ENCODE data around the gene FAAP100. TPM values are rescaled to one million over a fixed set of nuclear protein-coding genes. Genes with fewer than 3 reads are reported as not detected.
"Not testable (repeated sequence)": the region's sequence is repeated elsewhere in the genome, so short reads cannot be mapped to it uniquely, and the experiment has no call there.

FAAP100 gene
- total and polyA plus RNA-seq, 5 donors = 12.0 to 15.3 (median 13.0) TPM

- H3K4me3 ChIP-seq (ENCODE audit: low read length); DNase-seq; H3K9me3 ChIP-seq (ENCODE audit: control insufficient read depth, low read length); H3K4me1 ChIP-seq (ENCODE audit: control insufficient read depth, insufficient read depth, low read length); H3K27me3 ChIP-seq (ENCODE audit: control insufficient read depth, insufficient read depth); ATAC-seq; H3K27ac ChIP-seq (ENCODE audit: low read length); intact Hi-C loops (cut with DNase I): not testable (repeated sequence)
- WGBS = 97% methylated on average over 3 of the region's 3 CpGs
Measured at GRCh38 chr17:81531998-81532404, 20.2 kb downstream of the FAAP100 start.

GRCh38 chr17:81531013-81531412, 21.1 kb downstream of the FAAP100 start:
- H3K9me3 ChIP-seq (ENCODE audit: control insufficient read depth, low read length); DNase-seq; H3K4me3 ChIP-seq (ENCODE audit: low read length); ATAC-seq; H3K4me1 ChIP-seq (ENCODE audit: control insufficient read depth, insufficient read depth, low read length); intact Hi-C loops (cut with DNase I); H3K27me3 ChIP-seq (ENCODE audit: control insufficient read depth, insufficient read depth); H3K27ac ChIP-seq (ENCODE audit: low read length): not testable (repeated sequence)
- WGBS = 88% methylated on average over 6 of the region's 6 CpGs

- DNase-seq = peak in 2 of 3 donors; percentile 24 to 45
- ATAC-seq = no peak
- no peaks in the 10 kb centered on the region for H3K27me3 ChIP-seq (ENCODE audit: control insufficient read depth, insufficient read depth)
- intact Hi-C loops (cut with DNase I) = no loop called here
- no peaks in the 10 kb centered on the region for H3K4me1 ChIP-seq (ENCODE audit: control insufficient read depth, insufficient read depth, low read length)
- no peak overlapping the region for H3K4me3 ChIP-seq (ENCODE audit: low read length)
- no peak overlapping the region for H3K27ac ChIP-seq (ENCODE audit: low read length)
- 87% methylated on average over 6 of the region's 6 CpGs for WGBS
- H3K9me3 ChIP-seq (ENCODE audit: control insufficient read depth, low read length) = no peaks in the 10 kb centered on the region
Measured at GRCh38 chr17:81529437-81529803, 22.7 kb downstream of the FAAP100 start.

- intact Hi-C loops (cut with DNase I) = no loop called here
- Histone ChIP-seq H3K4me3 (ENCODE audit: low read length) (no peak overlapping the region), H3K4me1 (ENCODE audit: control insufficient read depth, insufficient read depth, low read length) (no peaks in the 10 kb centered on the region), H3K27me3 (ENCODE audit: control insufficient read depth, insufficient read depth) (no peaks in the 10 kb centered on the region), H3K9me3 (ENCODE audit: control insufficient read depth, low read length) (no peaks in the 10 kb centered on the region), H3K27ac (ENCODE audit: low read length) (no peak overlapping the region)
- no peak for ATAC-seq
- 90% methylated on average over 62 of the region's 62 CpGs for WGBS
- DNase-seq = peak in 2 of 3 donors; percentile 54
Measured at GRCh38 chr17:81528651-81529436, 23.3 kb downstream of the FAAP100 start.

GRCh38 chr17:81528384-81528650, 23.8 kb downstream of the FAAP100 start:
- 54% methylated on average over 20 of the region's 20 CpGs for WGBS
- intact Hi-C loops (cut with DNase I) = no loop called here
- peak in 2 of 3 donors; percentile 43 to 57 for DNase-seq
- Histone ChIP-seq H3K4me1 (ENCODE audit: control insufficient read depth, insufficient read depth, low read length) (no peaks in the 10 kb centered on the region), H3K9me3 (ENCODE audit: control insufficient read depth, low read length) (no peaks in the 10 kb centered on the region), H3K27me3 (ENCODE audit: control insufficient read depth, insufficient read depth) (no peaks in the 10 kb centered on the region), H3K27ac (ENCODE audit: low read length) (no peak overlapping the region), H3K4me3 (ENCODE audit: low read length) (no peak overlapping the region)
- no peak for ATAC-seq

GRCh38 chr17:81527591-81528383, 24.4 kb downstream of the FAAP100 start, which contains the start of gene FSCN2:
TSS of gene FSCN2 (plus strand) at chr17:81528377. CDS start at chr17:81528532, 155 bp downstream.
- DNase-seq (peak in 2 of 3 donors; percentile 53 to 66), ATAC-seq (peak in 1 of 2 donors; percentile 42)
- Histone ChIP-seq H3K27ac (ENCODE audit: low read length) (no peak within 1 kb of the TSS), H3K4me3 (ENCODE audit: low read length) (no peak within 1 kb of the TSS), H3K9me3 (ENCODE audit: control insufficient read depth, low read length) (no peaks in the 10 kb centered on the region), H3K4me1 (ENCODE audit: control insufficient read depth, insufficient read depth, low read length) (no peaks in the 10 kb centered on the region), H3K27me3 (ENCODE audit: control insufficient read depth, insufficient read depth) (no peaks in the 10 kb centered on the region)
- 40% methylated on average over 42 of the region's 42 CpGs for WGBS
- intact Hi-C loops (cut with DNase I) = no loop called here

- DNase-seq (peak in 2 of 3 donors; percentile 29 to 52), ATAC-seq (no peak)
- intact Hi-C loops (cut with DNase I) = no loop called here
Measured at GRCh38 chr17:81526662-81527571, 25.2 kb downstream of the FAAP100 start.

GRCh38 chr17:81524865-81525159, 27.3 kb downstream of the FAAP100 start:
- intact Hi-C loops (cut with DNase I) = no loop called here
- no peak for ATAC-seq
- Histone ChIP-seq H3K27ac (ENCODE audit: low read length) (no peak overlapping the region), H3K27me3 (ENCODE audit: control insufficient read depth, insufficient read depth) (no peaks in the 10 kb centered on the region), H3K9me3 (ENCODE audit: control insufficient read depth, low read length) (no peaks in the 10 kb centered on the region), H3K4me3 (ENCODE audit: low read length) (no peak overlapping the region), H3K4me1 (ENCODE audit: control insufficient read depth, insufficient read depth, low read length) (no peaks in the 10 kb centered on the region)
- WGBS = 92% methylated on average over 8 of the region's 8 CpGs
- peak in 2 of 3 donors; percentile 10 to 20 for DNase-seq

More at GRCh38 chr17:81526662-81527571, 25.2 kb downstream of the FAAP100 start:
- no peaks in the 10 kb centered on the region for H3K4me1 ChIP-seq (ENCODE audit: control insufficient read depth, insufficient read depth, low read length)
- WGBS = 84% methylated on average over 21 of the region's 21 CpGs
- no peaks in the 10 kb centered on the region for H3K27me3 ChIP-seq (ENCODE audit: control insufficient read depth, insufficient read depth)
- H3K9me3 ChIP-seq (ENCODE audit: control insufficient read depth, low read length) = no peaks in the 10 kb centered on the region
- H3K4me3 ChIP-seq (ENCODE audit: low read length) = no peak overlapping the region
- H3K27ac ChIP-seq (ENCODE audit: low read length) = no peak overlapping the region

- Histone ChIP-seq H3K9me3 (ENCODE audit: control insufficient read depth, low read length) (no peaks in the 10 kb centered on the region), H3K27ac (ENCODE audit: low read length) (no peak overlapping the region), H3K27me3 (ENCODE audit: control insufficient read depth, insufficient read depth) (no peaks in the 10 kb centered on the region), H3K4me3 (ENCODE audit: low read length) (no peak overlapping the region), H3K4me1 (ENCODE audit: control insufficient read depth, insufficient read depth, low read length) (no peaks in the 10 kb centered on the region)
- no peak for ATAC-seq
- WGBS = 73% methylated on average over 18 of the region's 18 CpGs
- intact Hi-C loops (cut with DNase I) = no loop called here
- peak in 2 of 3 donors; percentile 24 to 42 for DNase-seq
Measured at GRCh38 chr17:81524039-81524864, 27.9 kb downstream of the FAAP100 start.

- DNase-seq (peak; percentile 56 to 82 (median 61)), ATAC-seq (peak; percentile 17 to 29)
- no peak overlapping the region for H3K27ac ChIP-seq (ENCODE audit: low read length)
- H3K4me3 ChIP-seq (ENCODE audit: low read length) = no peak overlapping the region
- 28% methylated on average over 17 of the region's 17 CpGs for WGBS
- H3K9me3 ChIP-seq (ENCODE audit: control insufficient read depth, low read length) = no peaks in the 10 kb centered on the region
- intact Hi-C loops (cut with DNase I) = no loop called here
- peaks cover 1% of the 10 kb centered on the region for H3K4me1 ChIP-seq (ENCODE audit: control insufficient read depth, insufficient read depth, low read length)
- no peaks in the 10 kb centered on the region for H3K27me3 ChIP-seq (ENCODE audit: control insufficient read depth, insufficient read depth)
Measured at GRCh38 chr17:81523402-81524038, 28.6 kb downstream of the FAAP100 start.

Measured in right cardiac atrium (tissue), 5 donors.